PC-3 (cell line): ENCODE results near the gene DYSF. TPM values are rescaled to one million over a fixed set of nuclear protein-coding genes. Genes with fewer than 3 reads are reported as not detected.

Experiments used
- ATAC-seq: fragments of 200-7000 bp; cut with Tn5 transposase; 2 replicates; pipeline ENCODE4 v1.9.1; 2020; ENCODE audit warnings: mild to moderate bottlenecking, moderate library complexity
- BruUV-seq: library from RNA; stranded (reverse); fragments of 400-500 nt; replicated peaks from 2 replicates; lab custom pipeline; 2021; lab: Mats Ljungman, UMichigan
- CTCF ChIA-PET: fragments of 300-600 bp; sonication (Branson Sonifier 250); formaldehyde crosslinking; loops from one replicate; lab custom pipeline; 2022; ENCODE audit warnings: antibody characterized with exemption; lab: Charles Lee
- POLR2A ChIA-PET: fragments of 300-600 bp; sonication (Branson Sonifier 250); formaldehyde crosslinking; loops from one replicate; lab custom pipeline; 2022; ENCODE audit warnings: antibody characterized with exemption; ENCODE audit not compliant: unreplicated experiment; lab: Charles Lee
- DNase-seq: peaks from one replicate; pipeline ENCODE4 v3.0.0-alpha.2; 2015
- H2AFZ ChIP-seq: fragments of 300-600 bp; sonication (generic); 2 replicates; pipeline ENCODE4 v1.6.0; 2016; ENCODE audit warnings: antibody characterized with exemption, low read length
- H3F3A ChIP-seq: fragments of 300-600 bp; sonication (generic); one replicate; pipeline ENCODE4 v1.6.0; 2017; ENCODE audit warnings: antibody characterized with exemption, low read length, control low read depth, mild to moderate bottlenecking; ENCODE audit not compliant: unreplicated experiment
- H3K27ac ChIP-seq: fragments of 300-600 bp; sonication (generic); 2 replicates; pipeline ENCODE4 v1.5.1; 2016; ENCODE audit warnings: mild to moderate bottlenecking, low read length
- H3K27me3 ChIP-seq: fragments of 300-600 bp; sonication (generic); 2 replicates; pipeline ENCODE4 v1.6.1; 2016; ENCODE audit warnings: low read length, mixed read lengths
- H3K36me3 ChIP-seq: fragments of 300-600 bp; sonication (generic); 2 replicates; pipeline ENCODE4 v1.6.1; 2016; ENCODE audit warnings: low read depth, mixed run types, low read length, mixed read lengths
- H3K4me1 ChIP-seq: fragments of 300-600 bp; sonication (generic); 2 replicates; pipeline ENCODE4 v1.5.1; 2016; ENCODE audit warnings: low read length; ENCODE audit not compliant: insufficient read depth
- H3K4me2 ChIP-seq: fragments of 300-600 bp; sonication (generic); 2 replicates; pipeline ENCODE4 v1.6.0; 2016; ENCODE audit warnings: low read length
- H3K4me3 ChIP-seq: fragments of 300-600 bp; sonication (generic); 2 replicates; pipeline ENCODE4 v1.5.1; 2016; ENCODE audit warnings: mild to moderate bottlenecking, low read length, mixed read lengths
- H3K79me2 ChIP-seq: fragments of 300-600 bp; sonication (generic); 2 replicates; pipeline ENCODE4 v1.6.1; 2017; ENCODE audit warnings: low read length, mixed read lengths
- H3K9ac ChIP-seq: fragments of 300-600 bp; sonication (generic); 2 replicates; pipeline ENCODE4 v1.6.0; 2016; ENCODE audit warnings: mild to moderate bottlenecking, low read length
- H3K9me2 ChIP-seq: fragments of 300-600 bp; sonication (generic); replicated peaks from 2 replicates; pipeline ENCODE4 v1.6.1; 2016; ENCODE audit warnings: mixed run types, low read length, mixed read lengths
- H3K9me3 ChIP-seq: fragments of 300-600 bp; sonication (generic); 2 replicates; pipeline ENCODE4 v1.6.1; 2016; ENCODE audit warnings: low read length, mixed read lengths
- H4K20me1 ChIP-seq: fragments of 300-600 bp; sonication (generic); 2 replicates; pipeline ENCODE4 v1.6.1; 2016; ENCODE audit warnings: low read length, mixed read lengths
- EZH2 ChIP-seq: fragments of 300-600 bp; sonication (generic); IDR thresholded peaks from one replicate; pipeline ENCODE4 v1.6.1; 2017; ENCODE audit warnings: antibody characterized with exemption, mild to moderate bottlenecking, low read length; ENCODE audit not compliant: unreplicated experiment
- EZH2phosphoT487 ChIP-seq: fragments of 300-600 bp; sonication (generic); IDR thresholded peaks from 2 replicates; pipeline ENCODE4 v1.6.1; 2018; ENCODE audit warnings: mild to moderate bottlenecking, antibody characterized with exemption, low read length, borderline replicate concordance
- intact Hi-C: fragments of 100-400 bp; cut with micrococcal nuclease; formaldehyde crosslinking; loops from 2 replicates; pipeline ENCODE4 v1.9.0; 2023
- total RNA-seq: library from RNA; depleted of rRNA; stranded (reverse); fragments of >200 nt; gene quantifications from 2 replicates; pipeline ENCODE4 v1.2.3, GENCODE V29; 2014
- TF ChIP-seq, protein P1 (sequence below): fragments of 300-600 bp; sonication (generic); conservative IDR thresholded peaks from 2 replicates; pipeline ENCODE4 v1.5.1; 2017; ENCODE audit warnings: antibody characterized with exemption, low read depth, mild to moderate bottlenecking, low read length

DYSF gene
- total RNA-seq, 1 experiment from 2014 or later = 13.0 TPM

DNA sequence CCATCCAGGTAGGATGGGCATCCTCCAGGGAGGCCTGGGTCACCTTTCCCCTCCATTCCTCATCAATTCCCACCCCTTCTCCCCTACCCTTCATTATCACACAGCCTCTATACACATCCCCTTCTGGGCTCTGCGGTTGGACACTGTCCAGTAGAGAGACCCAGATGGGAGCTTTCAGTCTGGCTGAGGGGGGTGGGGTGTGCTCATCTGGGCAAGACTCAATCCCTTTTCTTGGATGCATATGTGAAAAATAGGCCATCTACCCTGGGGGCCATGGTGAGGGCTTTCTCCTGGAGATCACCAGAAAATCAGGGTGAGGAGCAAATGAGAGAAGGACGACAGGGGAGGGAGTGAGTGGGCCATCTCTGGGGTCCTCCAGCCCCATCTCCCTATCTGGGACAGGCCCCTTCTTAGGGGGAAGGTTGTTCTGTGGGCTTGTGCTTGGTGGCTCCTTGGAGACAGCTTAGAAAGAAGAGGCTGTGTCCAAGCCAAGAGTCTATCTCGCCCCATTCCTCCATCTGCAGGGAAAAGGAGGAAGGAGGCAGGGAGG is 160.1 kb downstream of the DYSF start:
- Histone ChIP-seq H3K27ac (no peak overlapping the region), H3K4me3 (no peak overlapping the region), H3K9me3 (no peaks in the 10 kb centered on the region), H3K9ac (no peak overlapping the region), H3K36me3 (no peaks in the 10 kb centered on the region), H4K20me1 (no peaks in the 10 kb centered on the region), H2AFZ (no peak overlapping the region), H3K4me1 (peaks cover 5% of the 10 kb centered on the region; the same call in 1 of the 2 replicates), H3K4me2 (no peak overlapping the region), H3K9me2 (no peaks in the 10 kb centered on the region), H3K27me3 (no peaks in the 10 kb centered on the region), H3F3A (no peaks in the 10 kb centered on the region), H3K79me2 (no peaks in the 10 kb centered on the region)
- intact Hi-C loops = no loop called here
- ATAC-seq = no peak
- DNase-seq = no peak
- TF ChIP-seq EZH2 (no peak), EZH2phosphoT487 (no peak)
- TF ChIP-seq, protein P1, sequence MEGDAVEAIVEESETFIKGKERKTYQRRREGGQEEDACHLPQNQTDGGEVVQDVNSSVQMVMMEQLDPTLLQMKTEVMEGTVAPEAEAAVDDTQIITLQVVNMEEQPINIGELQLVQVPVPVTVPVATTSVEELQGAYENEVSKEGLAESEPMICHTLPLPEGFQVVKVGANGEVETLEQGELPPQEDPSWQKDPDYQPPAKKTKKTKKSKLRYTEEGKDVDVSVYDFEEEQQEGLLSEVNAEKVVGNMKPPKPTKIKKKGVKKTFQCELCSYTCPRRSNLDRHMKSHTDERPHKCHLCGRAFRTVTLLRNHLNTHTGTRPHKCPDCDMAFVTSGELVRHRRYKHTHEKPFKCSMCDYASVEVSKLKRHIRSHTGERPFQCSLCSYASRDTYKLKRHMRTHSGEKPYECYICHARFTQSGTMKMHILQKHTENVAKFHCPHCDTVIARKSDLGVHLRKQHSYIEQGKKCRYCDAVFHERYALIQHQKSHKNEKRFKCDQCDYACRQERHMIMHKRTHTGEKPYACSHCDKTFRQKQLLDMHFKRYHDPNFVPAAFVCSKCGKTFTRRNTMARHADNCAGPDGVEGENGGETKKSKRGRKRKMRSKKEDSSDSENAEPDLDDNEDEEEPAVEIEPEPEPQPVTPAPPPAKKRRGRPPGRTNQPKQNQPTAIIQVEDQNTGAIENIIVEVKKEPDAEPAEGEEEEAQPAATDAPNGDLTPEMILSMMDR = no peak
- ChIA-PET CTCF (no interaction called here), POLR2A (no interaction called here)
- BruUV-seq = no TSS peak

DNA sequence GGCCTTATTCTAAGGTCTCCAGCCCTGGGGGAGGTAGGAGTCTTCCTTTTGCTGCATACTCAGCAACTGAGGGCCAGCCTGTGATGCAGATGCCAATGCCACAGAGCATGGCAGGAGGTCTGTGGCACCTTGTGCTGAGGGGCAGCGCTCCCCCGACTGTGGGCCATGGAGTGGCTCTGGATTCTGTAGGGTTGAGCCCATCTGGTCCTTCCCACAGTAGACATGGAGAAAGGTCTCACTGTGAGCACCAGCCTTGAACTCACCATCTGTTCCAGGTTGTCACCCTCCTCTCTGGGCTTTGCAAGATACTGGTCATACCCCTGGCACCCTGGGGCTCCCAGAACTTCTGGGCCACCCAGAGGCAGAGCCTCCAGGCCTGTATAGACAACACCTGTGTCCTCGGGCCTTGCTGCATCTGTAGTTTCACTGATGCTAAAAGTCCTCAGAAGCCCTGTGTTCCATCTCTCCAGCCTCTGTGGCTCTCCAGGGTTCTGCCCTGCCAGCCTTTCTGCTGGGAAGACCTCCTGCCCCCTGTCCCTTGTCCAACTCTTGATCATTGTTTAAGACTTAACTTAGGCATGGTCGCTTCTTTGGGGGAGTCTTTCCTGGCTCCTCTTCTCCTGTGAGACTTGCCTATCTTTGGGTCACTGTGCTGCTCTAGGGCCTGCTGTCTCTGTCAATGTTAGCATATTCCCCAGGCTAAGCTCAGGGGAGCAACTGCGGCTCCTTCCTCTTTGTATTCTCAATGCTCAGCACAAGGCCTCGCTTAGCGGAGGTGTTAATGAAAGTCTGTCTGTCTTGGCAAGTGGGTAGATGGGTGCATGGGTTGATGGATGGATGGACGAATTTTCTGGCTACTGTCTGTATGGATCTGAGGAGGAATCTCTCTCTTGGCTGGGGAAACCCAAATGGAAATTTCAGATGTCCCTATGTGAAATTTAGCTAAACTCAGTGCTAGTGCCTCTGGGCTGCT is 160.9 kb downstream of the DYSF start:
- Histone ChIP-seq H3K79me2 (no peaks in the 10 kb centered on the region), H3K9me2 (no peaks in the 10 kb centered on the region), H3K4me3 (no peak overlapping the region), H3K4me2 (no peak overlapping the region), H3K36me3 (no peaks in the 10 kb centered on the region), H3K9me3 (no peaks in the 10 kb centered on the region), H3F3A (no peaks in the 10 kb centered on the region), H2AFZ (no peak overlapping the region), H3K4me1 (0 out of 2 replicates have a peak, but pooled peaks cover 5% of the 10 kb centered on the region), H3K27me3 (no peaks in the 10 kb centered on the region), H4K20me1 (no peaks in the 10 kb centered on the region), H3K9ac (no peak overlapping the region), H3K27ac (no peak overlapping the region)
- ChIA-PET CTCF (no interaction called here), POLR2A (no interaction called here)
- no TSS peak for BruUV-seq
- TF ChIP-seq EZH2 (no peak), EZH2phosphoT487 (no peak)
- TF ChIP-seq, protein P1 = no peak
- intact Hi-C loops = no loop called here
- ATAC-seq = no peak
- no peak for DNase-seq
